HepG2 (cell line): ENCODE data around the gene HSD11B2. TPM values are rescaled to one million over a fixed set of nuclear protein-coding genes. Genes with fewer than 3 reads are reported as not detected.

ENCODE experiments used
- ADNP ChIP-seq: sonication (generic); formaldehyde crosslinking; IDR thresholded peaks from 2 replicates; pipeline ENCODE4 v1.4.0; 2020; ENCODE audit warnings: missing genetic modification reagents
- ARNT ChIP-seq: fragments of 450-650 bp; IDR thresholded peaks from 2 replicates; pipeline ENCODE4 v1.6.1; 2017
- CBFB ChIP-seq: sonication (generic); formaldehyde crosslinking; IDR thresholded peaks from 2 replicates; pipeline ENCODE4 v1.4.0; 2020; ENCODE audit warnings: missing genetic modification reagents
- ESRRA ChIP-seq: sonication (generic); formaldehyde crosslinking; IDR thresholded peaks from 2 replicates; pipeline ENCODE4 v1.5.1; 2020; ENCODE audit warnings: mild to moderate bottlenecking, low read depth, missing genetic modification reagents
- ETV5 ChIP-seq: IDR thresholded peaks from 2 replicates; pipeline ENCODE4 v1.6.1; 2018; ENCODE audit warnings: missing biosample characterization, missing genetic modification reagents, inconsistent platforms, borderline replicate concordance
- ISX ChIP-seq: sonication (generic); formaldehyde crosslinking; conservative IDR thresholded peaks from 2 replicates; pipeline ENCODE4 v1.5.0; 2020; ENCODE audit warnings: missing genetic modification reagents
- ONECUT2 ChIP-seq: sonication (generic); formaldehyde crosslinking; IDR thresholded peaks from 2 replicates; pipeline ENCODE4 v1.4.0; 2020; ENCODE audit warnings: missing genetic modification reagents
- SP2 ChIP-seq: sonication (generic); formaldehyde crosslinking; IDR thresholded peaks from 2 replicates; pipeline ENCODE4 v1.5.1; 2020; ENCODE audit warnings: mild to moderate bottlenecking, missing genetic modification reagents
- ZBTB7A ChIP-seq: sonication (generic); formaldehyde crosslinking; IDR thresholded peaks from 2 replicates; pipeline ENCODE4 v1.8.0; 2022; ENCODE audit warnings: mild to moderate bottlenecking, missing genetic modification reagents
- ZEB1 ChIP-seq: IDR thresholded peaks from 2 replicates; pipeline ENCODE4 v1.6.1; 2012; ENCODE audit warnings: mild to moderate bottlenecking, low read depth, inconsistent platforms; ENCODE audit not compliant: insufficient replicate concordance
- ZNF354B ChIP-seq: sonication (generic); formaldehyde crosslinking; IDR thresholded peaks from 2 replicates; pipeline ENCODE4 v1.8.0; 2022; ENCODE audit warnings: mild to moderate bottlenecking, missing genetic modification reagents
- polyA plus RNA-seq, 8 experiments: library from polyadenylated mRNA; depleted of rRNA in 3 of 8; stranded (reverse) in 7 of 8; unstranded in 1 of 8; fragments of >200 nt; fragmentation: Illumina TruSeq in 4 of 8; extraction: Trizol in 4 of 8; gene quantifications; 2 replicates each; pipeline versions ENCODE4 v1.2.1 to v1.2.3, GENCODE V29; 2011 to 2016; ENCODE audit warnings: low read depth in 4 of 8, missing spikeins in 1 of 8, mixed read lengths in 1 of 8; ENCODE audit not compliant: insufficient read depth in 1 of 8
- total RNA-seq, 5 experiments: library from RNA; depleted of rRNA; stranded (reverse); fragments of >200 nt; fragmentation: Illumina TruSeq; extraction: Trizol; gene quantifications; 2 replicates each; pipeline ENCODE4 v1.2.3, GENCODE V29; 2016; ENCODE audit warnings: low read depth in 1 of 5
- TF ChIP-seq, protein P1 (sequence below): sonication (generic); formaldehyde crosslinking; IDR thresholded peaks from 2 replicates; pipeline ENCODE4 v1.4.0; 2020; ENCODE audit warnings: missing genetic modification reagents, borderline replicate concordance
- TF ChIP-seq, protein P2 (sequence below): sonication (generic); formaldehyde crosslinking; IDR thresholded peaks from 2 replicates; pipeline ENCODE4 v1.4.0; 2020; ENCODE audit warnings: missing genetic modification reagents
- TF ChIP-seq, protein P3 (sequence below), 2 experiments: fragments of 450-650 bp in 1 of 2; sonication (generic) in 1 of 2; formaldehyde crosslinking; IDR thresholded peaks; 2 replicates each; pipeline versions ENCODE4 v1.5.0 to v1.8.0; 2020 to 2022; ENCODE audit warnings: mild to moderate bottlenecking in 1 of 2, missing genetic modification reagents in 1 of 2
- TF ChIP-seq, protein P4 (sequence below): IDR thresholded peaks from 2 replicates; pipeline ENCODE4 v1.6.1; 2012; ENCODE audit warnings: low read length, improper control_type of control experiment
- TF ChIP-seq, protein P5 (sequence below): sonication (generic); formaldehyde crosslinking; IDR thresholded peaks from 2 replicates; pipeline ENCODE4 v1.5.1; 2020; ENCODE audit warnings: missing genetic modification reagents, mild to moderate bottlenecking, borderline replicate concordance

HSD11B2 gene
- total and polyA plus RNA-seq, 2 of the 13 experiments (the other 11 are each of a cell fraction or from before 2014, with no cell fraction given): 8.9 to 13.6 TPM

DNA sequence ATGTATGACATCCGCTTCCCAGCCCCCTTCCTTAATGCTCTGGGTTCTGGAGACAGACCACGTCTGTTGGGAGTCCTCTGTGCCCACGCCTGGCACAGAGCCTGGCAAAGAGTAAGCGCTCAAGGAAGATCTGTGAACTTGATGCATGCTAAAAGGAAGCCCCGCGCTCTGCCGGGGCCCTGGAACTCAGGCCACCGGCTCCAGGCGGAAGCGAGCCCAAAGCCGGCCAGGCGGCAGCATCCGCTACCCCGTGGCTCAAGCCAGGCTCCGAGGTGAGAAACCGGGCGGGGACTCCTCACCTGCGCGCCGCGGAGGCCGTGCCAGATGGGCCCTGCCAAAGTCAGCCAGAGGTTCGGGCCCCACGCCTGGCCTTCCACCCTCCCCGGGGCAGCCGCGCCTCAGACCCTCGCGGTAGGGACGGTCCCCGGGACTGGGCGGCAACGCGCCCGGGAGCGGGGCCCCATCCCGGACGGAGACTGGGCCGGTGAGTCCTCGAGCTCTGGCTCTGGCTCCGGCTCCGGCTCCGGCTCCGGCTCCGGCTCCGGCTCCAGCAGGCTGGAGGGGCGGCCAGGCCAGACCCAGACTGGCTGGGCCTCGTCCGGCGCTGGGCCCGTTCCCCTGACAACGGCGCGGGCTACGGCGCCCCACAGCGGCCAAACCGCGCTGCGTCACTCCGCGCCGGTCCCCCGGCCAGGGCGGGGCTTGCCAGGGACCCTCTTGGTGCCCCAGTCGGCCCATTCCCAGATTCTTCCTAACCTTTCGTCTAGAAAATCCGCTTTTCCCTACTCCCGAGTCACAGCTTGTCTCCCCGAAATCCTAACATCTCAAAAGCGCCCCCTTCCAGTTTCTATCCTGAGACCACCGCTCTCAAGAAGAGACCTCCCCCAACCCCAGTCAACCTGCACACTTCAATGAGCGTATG lies 14.8 kb upstream of the HSD11B2 start, which contains the start of gene ZDHHC1 (continued):
- TF ChIP-seq SP2: no peak
- TF ChIP-seq, protein P1, sequence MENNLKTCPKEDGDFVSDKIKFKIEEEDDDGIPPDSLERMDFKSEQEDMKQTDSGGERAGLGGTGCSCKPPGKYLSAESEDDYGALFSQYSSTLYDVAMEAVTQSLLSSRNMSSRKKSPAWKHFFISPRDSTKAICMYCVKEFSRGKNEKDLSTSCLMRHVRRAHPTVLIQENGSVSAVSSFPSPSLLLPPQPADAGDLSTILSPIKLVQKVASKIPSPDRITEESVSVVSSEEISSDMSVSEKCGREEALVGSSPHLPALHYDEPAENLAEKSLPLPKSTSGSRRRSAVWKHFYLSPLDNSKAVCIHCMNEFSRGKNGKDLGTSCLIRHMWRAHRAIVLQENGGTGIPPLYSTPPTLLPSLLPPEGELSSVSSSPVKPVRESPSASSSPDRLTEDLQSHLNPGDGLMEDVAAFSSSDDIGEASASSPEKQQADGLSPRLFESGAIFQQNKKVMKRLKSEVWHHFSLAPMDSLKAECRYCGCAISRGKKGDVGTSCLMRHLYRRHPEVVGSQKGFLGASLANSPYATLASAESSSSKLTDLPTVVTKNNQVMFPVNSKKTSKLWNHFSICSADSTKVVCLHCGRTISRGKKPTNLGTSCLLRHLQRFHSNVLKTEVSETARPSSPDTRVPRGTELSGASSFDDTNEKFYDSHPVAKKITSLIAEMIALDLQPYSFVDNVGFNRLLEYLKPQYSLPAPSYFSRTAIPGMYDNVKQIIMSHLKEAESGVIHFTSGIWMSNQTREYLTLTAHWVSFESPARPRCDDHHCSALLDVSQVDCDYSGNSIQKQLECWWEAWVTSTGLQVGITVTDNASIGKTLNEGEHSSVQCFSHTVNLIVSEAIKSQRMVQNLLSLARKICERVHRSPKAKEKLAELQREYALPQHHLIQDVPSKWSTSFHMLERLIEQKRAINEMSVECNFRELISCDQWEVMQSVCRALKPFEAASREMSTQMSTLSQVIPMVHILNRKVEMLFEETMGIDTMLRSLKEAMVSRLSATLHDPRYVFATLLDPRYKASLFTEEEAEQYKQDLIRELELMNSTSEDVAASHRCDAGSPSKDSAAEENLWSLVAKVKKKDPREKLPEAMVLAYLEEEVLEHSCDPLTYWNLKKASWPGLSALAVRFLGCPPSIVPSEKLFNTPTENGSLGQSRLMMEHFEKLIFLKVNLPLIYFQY (CRISPR knock-in tag): peak; percentile 97
- TF ChIP-seq ZNF354B (CRISPR knock-in tag): peak; percentile 58; the same call in 1 of the 2 replicates
- TF ChIP-seq ZBTB7A (CRISPR knock-in tag): peak; percentile 66; the same call in 1 of the 2 replicates
- peak; percentile 52; the same call in 1 of the 2 replicates for TF ChIP-seq ETV5 (CRISPR knock-in tag)
- TF ChIP-seq, protein P2, sequence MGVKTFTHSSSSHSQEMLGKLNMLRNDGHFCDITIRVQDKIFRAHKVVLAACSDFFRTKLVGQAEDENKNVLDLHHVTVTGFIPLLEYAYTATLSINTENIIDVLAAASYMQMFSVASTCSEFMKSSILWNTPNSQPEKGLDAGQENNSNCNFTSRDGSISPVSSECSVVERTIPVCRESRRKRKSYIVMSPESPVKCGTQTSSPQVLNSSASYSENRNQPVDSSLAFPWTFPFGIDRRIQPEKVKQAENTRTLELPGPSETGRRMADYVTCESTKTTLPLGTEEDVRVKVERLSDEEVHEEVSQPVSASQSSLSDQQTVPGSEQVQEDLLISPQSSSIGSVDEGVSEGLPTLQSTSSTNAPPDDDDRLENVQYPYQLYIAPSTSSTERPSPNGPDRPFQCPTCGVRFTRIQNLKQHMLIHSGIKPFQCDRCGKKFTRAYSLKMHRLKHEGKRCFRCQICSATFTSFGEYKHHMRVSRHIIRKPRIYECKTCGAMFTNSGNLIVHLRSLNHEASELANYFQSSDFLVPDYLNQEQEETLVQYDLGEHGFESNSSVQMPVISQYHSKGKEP (CRISPR knock-in tag): no peak
- no peak for TF ChIP-seq ONECUT2 (CRISPR knock-in tag)
- TF ChIP-seq CBFB: peak; percentile 71
- TF ChIP-seq, protein P3, sequence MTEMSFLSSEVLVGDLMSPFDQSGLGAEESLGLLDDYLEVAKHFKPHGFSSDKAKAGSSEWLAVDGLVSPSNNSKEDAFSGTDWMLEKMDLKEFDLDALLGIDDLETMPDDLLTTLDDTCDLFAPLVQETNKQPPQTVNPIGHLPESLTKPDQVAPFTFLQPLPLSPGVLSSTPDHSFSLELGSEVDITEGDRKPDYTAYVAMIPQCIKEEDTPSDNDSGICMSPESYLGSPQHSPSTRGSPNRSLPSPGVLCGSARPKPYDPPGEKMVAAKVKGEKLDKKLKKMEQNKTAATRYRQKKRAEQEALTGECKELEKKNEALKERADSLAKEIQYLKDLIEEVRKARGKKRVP (CRISPR knock-in tag; IDR thresholded peaks at IDR 0.05): no peak
- TF ChIP-seq ISX (CRISPR knock-in tag): 0 out of 2 replicates have a peak, but pooled peaks have one; percentile 45
- TF ChIP-seq, protein P4, sequence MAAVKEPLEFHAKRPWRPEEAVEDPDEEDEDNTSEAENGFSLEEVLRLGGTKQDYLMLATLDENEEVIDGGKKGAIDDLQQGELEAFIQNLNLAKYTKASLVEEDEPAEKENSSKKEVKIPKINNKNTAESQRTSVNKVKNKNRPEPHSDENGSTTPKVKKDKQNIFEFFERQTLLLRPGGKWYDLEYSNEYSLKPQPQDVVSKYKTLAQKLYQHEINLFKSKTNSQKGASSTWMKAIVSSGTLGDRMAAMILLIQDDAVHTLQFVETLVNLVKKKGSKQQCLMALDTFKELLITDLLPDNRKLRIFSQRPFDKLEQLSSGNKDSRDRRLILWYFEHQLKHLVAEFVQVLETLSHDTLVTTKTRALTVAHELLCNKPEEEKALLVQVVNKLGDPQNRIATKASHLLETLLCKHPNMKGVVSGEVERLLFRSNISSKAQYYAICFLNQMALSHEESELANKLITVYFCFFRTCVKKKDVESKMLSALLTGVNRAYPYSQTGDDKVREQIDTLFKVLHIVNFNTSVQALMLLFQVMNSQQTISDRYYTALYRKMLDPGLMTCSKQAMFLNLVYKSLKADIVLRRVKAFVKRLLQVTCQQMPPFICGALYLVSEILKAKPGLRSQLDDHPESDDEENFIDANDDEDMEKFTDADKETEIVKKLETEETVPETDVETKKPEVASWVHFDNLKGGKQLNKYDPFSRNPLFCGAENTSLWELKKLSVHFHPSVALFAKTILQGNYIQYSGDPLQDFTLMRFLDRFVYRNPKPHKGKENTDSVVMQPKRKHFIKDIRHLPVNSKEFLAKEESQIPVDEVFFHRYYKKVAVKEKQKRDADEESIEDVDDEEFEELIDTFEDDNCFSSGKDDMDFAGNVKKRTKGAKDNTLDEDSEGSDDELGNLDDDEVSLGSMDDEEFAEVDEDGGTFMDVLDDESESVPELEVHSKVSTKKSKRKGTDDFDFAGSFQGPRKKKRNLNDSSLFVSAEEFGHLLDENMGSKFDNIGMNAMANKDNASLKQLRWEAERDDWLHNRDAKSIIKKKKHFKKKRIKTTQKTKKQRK: no peak
- TF ChIP-seq ARNT: no peak
- TF ChIP-seq ZEB1: no peak
- TF ChIP-seq ADNP (CRISPR knock-in tag): peak; percentile 61; the same call in 1 of the 2 replicates
- TF ChIP-seq ESRRA (CRISPR knock-in tag): peak; percentile 77; the same call in 1 of the 2 replicates
- TF ChIP-seq, protein P5, sequence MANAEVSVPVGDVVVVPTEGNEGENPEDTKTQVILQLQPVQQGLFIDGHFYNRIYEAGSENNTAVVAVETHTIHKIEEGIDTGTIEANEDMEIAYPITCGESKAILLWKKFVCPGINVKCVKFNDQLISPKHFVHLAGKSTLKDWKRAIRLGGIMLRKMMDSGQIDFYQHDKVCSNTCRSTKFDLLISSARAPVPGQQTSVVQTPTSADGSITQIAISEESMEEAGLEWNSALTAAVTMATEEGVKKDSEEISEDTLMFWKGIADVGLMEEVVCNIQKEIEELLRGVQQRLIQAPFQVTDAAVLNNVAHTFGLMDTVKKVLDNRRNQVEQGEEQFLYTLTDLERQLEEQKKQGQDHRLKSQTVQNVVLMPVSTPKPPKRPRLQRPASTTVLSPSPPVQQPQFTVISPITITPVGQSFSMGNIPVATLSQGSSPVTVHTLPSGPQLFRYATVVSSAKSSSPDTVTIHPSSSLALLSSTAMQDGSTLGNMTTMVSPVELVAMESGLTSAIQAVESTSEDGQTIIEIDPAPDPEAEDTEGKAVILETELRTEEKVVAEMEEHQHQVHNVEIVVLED (CRISPR knock-in tag): peak; percentile 50
